22Rv1 (cell line): Measurements from ENCODE around the gene GREB1.

Source experiments
- ZFX ChIP-seq: fragments of 450-650 bp; IDR thresholded peaks from 2 replicates; pipeline ENCODE4 v1.6.1; 2017; ENCODE audit warnings: antibody characterized with exemption, borderline replicate concordance
- TF ChIP-seq, protein P1 (sequence below): fragments of 450-650 bp; IDR thresholded peaks from 2 replicates; pipeline ENCODE4 v1.5.1; 2017; ENCODE audit warnings: mild to moderate bottlenecking

DNA sequence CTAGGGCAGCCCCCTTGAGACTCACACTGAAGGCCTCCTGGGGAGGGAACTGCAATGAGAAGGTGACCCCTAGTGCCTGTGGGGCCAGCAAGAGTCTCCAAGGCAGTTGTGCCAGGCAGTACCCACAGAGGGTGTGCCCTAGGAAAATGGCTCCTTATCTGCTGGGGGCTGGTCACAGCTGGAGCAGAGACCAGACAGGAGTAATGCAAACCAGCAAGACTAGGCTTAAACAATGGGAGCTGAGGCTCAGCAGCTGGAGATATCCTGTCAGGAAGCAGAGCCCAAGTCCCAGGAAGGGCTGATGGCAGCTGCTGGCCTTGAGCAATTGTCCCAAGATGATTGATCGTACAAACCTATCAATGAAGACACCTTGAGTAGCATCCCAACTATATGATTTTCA lies 41.1 kb upstream of the GREB1 start:
- TF ChIP-seq, protein P1, sequence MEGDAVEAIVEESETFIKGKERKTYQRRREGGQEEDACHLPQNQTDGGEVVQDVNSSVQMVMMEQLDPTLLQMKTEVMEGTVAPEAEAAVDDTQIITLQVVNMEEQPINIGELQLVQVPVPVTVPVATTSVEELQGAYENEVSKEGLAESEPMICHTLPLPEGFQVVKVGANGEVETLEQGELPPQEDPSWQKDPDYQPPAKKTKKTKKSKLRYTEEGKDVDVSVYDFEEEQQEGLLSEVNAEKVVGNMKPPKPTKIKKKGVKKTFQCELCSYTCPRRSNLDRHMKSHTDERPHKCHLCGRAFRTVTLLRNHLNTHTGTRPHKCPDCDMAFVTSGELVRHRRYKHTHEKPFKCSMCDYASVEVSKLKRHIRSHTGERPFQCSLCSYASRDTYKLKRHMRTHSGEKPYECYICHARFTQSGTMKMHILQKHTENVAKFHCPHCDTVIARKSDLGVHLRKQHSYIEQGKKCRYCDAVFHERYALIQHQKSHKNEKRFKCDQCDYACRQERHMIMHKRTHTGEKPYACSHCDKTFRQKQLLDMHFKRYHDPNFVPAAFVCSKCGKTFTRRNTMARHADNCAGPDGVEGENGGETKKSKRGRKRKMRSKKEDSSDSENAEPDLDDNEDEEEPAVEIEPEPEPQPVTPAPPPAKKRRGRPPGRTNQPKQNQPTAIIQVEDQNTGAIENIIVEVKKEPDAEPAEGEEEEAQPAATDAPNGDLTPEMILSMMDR, result no peak
- TF ChIP-seq ZFX, result no peak
